DMS79 treated with DMSO at 0.1 percent for 48 hours (cell line): ENCODE data around the gene OR51A7.
"Not testable (repeated sequence)": the region's sequence is repeated elsewhere in the genome, so short reads cannot be mapped to it uniquely, and the experiment has no call there.

Experiments
- DNase-seq: peaks from one replicate; lab custom pipeline; 2025; lab: John Stamatoyannopoulos, UW

Gene OR51A7, protein sequence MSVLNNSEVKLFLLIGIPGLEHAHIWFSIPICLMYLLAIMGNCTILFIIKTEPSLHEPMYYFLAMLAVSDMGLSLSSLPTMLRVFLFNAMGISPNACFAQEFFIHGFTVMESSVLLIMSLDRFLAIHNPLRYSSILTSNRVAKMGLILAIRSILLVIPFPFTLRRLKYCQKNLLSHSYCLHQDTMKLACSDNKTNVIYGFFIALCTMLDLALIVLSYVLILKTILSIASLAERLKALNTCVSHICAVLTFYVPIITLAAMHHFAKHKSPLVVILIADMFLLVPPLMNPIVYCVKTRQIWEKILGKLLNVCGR

DNA sequence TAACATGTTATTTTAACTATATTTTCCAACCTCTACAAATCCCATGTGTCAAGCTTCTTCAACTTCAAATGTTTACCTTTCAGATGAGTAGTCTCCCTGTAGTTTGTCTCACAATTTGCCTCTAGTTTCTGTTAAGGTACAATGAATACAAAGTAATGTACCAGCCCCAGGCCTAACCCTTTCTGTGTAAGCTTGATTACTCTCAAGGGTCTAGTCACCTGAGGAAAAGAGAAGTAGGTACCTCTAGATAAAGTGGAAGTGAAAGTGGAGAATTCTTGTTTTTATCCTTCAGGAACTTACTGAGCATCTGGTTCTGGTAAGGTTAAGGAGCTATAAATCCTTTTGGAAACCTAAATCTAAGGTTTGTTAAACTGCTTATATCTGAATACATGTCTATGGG lies at the start of gene OR51A7:
Gene OR51A7, plus strand, starts transcription at position 300 of the 400 bp plus-strand sequence. CDS start 3,587 bp downstream, outside the sequence.
- peak; percentile 42 for DNase-seq

DNA sequence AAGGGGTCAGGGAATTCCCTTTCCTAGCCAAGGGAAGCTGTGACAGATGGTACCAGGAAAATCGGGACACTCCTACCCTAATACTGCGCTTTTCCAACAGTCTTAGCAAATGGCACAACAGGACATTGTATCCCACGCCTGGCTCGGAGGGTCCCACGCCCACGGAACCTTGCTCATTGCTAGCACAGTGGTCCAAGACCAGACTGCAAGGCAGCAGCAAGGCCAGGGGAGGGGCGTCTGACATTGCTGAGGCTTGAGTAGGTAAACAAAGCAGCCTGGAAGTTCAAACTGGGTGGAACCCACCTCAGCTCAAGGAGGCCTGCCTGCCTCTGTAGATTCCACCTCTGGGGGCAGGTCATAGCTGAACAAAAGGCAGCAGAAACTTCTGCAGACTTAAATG lies 49.3 kb upstream of the OR51A7 start:
- DNase-seq: not testable (repeated sequence)

DNA sequence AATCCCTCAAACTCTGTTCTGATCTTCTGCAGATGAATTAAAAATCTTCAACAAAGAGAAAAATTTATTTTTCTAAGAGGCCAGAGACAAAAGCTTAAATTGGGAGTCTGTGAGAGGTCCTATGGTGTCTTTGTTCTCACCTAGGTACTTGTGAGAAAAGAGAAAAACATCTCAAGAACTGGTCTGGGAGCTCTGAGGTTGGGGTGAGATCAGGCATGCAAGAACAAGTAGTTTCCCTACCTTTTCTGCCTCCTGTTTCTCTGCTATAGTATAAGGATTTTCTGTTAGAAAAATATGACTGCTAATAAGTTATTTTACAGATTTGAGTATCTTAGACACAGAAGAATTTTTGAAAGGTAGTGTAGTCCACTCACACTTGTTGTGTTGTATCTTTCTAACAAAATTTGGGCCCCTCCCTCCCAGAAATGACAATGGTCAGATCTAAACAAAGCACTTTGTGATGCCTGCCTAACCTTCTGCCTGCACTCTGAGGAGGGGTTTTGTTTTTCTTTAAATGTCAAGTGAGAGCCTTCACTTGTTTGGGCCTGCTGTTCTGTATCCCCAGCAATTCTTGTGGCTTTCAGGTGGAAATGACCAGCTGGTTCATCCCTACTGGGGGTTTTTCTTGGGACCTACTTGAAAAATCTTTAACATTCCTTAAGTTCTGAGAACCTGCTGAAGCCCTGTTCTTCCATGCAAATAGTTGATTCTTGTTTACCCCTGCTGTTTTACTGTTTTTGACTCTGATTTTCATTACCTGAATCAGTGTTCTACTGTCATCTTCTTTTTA lies 40.9 kb upstream of the OR51A7 start:
- DNase-seq: peak; percentile 50

DNA sequence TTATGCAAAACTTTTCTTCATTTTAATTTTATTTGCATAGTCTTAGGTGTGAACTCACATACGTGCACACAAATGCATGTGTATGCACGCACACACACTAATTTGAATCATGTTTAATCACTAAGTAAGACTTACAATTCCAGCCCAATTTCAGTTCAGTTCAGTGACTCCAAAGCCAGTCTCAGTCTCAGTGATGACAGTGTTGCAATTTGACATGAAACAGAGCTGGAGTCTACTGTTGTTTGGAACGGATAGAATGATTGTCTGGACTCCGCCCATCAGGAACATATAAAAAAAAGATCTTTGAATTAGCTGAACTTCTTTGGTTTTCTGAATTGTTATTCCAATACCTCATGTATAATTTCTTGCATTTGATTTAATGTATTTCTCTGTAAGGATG lies 39.7 kb upstream of the OR51A7 start:
- no peak for DNase-seq

DNA sequence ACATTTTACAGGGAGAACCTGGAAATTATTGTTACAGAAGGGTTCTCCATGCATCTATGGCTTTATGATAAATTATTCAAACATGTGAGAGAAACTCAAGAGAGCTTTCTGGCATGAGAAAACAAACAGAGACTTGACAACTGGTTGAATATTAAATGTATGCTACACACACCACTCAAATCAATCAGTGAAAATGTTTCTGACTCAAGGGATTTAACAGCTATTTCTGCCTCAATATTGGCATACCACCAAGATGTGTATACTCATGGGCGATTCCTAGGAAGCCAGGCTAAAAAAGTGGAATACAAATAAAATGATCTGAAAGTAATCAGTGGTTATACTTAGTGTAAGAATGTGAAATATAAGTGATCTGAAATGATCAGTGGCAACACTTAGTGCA lies 37.7 kb upstream of the OR51A7 start:
- peak; percentile 79 for DNase-seq

DNA sequence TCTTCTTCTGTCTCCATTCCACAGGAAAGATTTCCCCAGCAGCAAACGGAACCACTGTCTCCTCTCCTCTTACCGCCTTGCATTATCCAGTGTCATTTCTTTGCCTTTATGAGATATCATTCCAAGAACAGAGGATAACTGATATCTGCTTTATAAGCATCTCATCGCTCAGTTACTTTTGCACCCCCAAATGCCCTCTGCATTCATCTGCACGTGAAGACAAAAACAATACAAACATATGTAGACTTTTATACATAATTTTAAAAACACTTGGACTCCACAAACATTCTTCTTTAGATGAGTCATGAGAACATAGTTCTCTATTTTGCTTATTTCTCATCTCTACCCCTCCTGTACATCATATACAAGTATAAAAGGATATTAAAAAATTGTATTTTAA lies 22.4 kb upstream of the OR51A7 start:
- DNase-seq: no peak

DNA sequence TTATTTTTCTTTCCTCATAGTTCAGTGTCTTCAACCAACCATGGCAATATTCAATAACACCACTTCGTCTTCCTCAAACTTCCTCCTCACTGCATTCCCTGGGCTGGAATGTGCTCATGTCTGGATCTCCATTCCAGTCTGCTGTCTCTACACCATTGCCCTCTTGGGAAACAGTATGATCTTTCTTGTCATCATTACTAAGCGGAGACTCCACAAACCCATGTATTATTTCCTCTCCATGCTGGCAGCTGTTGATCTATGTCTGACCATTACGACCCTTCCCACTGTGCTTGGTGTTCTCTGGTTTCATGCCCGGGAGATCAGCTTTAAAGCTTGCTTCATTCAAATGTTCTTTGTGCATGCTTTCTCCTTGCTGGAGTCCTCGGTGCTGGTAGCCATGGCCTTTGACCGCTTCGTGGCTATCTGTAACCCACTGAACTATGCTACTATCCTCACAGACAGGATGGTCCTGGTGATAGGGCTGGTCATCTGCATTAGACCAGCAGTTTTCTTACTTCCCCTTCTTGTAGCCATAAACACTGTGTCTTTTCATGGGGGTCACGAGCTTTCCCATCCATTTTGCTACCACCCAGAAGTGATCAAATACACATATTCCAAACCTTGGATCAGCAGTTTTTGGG lies 21.6 kb upstream of the OR51A7 start, which contains the start of gene OR51T1:
Gene OR51T1, plus strand, starts transcription at position 41 of the 641 bp plus-strand sequence. Its CDS starts 0 bp downstream, at position 41.
- no peak for DNase-seq

DNA sequence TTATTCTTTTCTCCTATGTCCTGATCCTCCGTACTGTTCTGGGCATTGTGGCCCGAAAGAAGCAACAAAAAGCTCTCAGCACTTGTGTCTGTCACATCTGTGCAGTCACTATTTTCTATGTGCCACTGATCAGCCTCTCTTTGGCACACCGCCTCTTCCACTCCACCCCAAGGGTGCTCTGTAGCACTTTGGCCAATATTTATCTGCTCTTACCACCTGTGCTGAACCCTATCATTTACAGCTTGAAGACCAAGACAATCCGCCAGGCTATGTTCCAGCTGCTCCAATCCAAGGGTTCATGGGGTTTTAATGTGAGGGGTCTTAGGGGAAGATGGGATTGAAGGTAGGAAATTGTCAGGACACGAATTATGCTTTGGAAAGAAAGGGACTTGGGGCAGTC lies 21.0 kb upstream of the OR51A7 start:
- no peak for DNase-seq

DNA sequence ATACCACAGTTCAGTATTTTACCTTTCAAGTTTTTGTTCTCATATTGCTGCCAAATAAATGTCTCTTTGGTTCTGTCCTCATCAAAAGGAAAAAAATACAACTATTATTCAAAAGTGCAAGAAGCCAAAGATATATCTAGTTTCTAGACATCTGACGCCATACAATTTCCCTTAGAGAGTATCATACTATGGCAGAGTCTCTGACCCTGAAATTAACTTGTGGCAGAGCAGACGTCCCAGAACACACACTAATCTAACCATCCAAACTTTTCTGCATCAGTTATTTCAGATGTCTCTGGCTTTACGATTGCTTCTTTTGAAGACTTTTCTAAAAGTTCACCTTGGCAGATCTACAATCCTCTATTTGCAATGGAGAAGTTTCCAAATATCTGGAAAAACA lies 19.2 kb upstream of the OR51A7 start:
- DNase-seq: no peak

DNA sequence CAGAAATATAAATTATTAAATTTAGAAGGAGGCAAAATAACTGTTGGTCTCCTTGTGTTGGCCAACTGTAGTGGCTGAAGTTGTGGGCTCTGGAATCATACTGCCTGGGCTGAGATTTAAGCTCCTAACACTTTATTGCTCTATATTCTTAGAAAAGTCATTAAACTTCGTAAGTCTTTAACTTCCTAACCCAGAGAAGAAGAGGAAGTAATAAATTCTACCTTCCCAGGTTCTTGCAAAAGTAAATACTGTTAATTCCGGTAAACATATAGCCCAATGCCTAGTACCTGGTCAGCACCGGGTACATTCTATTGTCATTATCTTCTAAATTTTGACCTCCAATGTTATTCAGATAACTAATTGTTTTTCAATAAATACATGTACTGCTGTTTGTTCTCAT lies 17.4 kb upstream of the OR51A7 start:
- DNase-seq: no peak

DNA sequence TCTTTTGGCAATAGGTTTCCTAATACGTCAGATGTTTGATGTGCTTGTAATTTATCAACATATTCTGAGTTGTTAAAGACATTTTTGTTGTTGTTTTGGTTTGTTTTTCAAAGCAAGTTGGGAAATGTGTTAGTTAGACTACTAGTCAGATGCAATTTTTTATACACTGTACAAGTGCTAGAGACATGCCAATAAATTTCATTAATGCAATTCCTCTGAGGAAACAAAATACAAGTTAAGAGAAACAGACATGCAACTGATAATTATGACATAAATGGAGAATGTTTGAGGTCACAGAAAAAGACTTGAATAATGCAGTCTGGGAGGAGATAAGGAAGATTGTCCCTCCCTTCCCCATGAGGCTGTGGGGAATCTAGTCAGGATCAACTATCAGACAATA lies 16.0 kb upstream of the OR51A7 start:
- no peak for DNase-seq

DNA sequence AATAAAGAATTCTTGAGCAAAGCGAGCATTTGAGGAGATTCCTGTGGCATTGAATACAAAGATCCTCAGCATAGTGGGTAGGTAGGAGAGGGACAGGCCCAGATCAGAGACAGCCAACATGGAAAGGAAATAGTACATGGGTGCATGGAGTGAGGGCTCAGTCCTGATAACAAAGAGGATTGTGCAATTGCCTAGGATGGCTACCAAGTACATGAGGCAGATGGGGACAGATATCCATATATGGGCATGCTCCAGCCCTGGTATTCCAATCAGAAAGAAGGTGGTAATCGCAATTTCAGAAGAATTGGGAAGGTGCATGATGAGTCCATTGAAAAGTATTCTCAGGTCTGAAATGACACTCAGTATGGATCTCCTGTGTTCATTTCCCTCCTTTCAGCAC lies 13.3 kb upstream of the OR51A7 start:
- no peak for DNase-seq

DNA sequence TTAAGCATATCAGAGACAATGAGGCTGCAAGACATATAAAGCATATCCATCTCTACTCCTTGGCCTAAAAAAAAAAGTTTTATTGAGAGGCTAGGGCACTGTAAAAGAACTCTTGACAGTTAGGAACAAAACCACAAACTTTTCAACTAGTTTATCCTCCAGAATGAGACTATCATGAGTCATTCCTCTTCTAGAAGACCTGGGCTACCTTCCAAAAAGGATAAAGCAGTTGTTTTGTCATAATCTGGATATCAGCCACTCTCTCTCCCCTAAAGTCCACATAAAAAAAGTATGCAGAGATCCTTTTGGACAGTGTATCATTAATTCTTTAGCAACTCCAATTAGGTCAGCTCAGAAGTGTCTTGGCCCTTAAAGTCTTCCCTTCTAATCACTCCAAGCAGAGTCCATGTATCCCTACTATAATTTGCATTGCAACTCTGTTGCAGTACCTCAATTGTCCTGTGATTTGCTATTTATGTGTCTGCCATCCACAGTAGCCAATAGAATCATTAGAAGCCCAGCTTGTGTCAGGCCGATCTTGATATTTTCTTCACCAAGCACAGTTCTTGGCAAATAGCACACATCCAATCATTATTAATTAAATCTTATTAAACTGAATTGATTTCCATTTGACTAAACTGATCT lies 11.5 kb upstream of the OR51A7 start:
- DNase-seq: no peak

DNA sequence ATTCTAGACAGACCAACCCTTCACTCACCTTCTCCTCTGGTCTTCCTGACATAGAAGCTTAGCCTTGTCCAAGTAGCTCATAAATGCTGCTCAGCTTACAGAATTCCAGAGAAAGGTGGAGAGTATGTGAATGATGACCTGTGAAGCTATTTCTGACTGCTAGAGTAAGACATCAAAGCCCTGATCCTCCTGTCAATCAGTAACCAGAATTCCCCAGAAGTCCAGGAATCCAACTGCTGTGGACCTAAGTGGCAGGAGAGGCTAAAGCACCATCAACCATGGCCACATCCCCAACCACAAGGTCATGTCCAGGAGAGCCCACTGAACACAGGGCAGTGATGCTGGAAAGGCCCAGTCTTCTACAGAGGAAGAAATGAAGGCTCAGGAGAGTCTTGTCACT lies 13.0 kb downstream of the OR51A7 start:
- no peak for DNase-seq

DNA sequence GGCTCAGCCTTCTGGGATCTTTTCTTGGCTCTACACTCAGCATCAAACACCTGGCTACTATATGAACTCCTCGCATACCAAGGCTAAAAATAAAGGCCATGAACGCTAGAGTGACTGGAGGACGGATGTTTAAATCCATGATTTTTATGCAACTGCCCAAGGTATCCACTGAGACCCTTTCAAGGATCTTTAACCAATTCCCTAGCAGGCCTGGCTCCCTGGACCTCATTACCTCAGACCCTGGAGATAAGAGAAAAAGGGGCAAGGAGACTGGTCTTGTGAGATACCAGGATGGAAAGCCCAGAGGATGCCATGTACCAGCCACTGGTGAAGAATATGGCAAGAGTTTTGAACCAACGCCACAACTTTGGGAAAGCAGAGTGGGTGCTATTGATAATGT lies 15.7 kb downstream of the OR51A7 start, which contains the start of gene OR51G2:
Gene OR51G2, minus strand, starts transcription at position 101 of the 400 bp plus-strand sequence. CDS start 3,687 bp downstream, outside the sequence.
- no peak for DNase-seq

DNA sequence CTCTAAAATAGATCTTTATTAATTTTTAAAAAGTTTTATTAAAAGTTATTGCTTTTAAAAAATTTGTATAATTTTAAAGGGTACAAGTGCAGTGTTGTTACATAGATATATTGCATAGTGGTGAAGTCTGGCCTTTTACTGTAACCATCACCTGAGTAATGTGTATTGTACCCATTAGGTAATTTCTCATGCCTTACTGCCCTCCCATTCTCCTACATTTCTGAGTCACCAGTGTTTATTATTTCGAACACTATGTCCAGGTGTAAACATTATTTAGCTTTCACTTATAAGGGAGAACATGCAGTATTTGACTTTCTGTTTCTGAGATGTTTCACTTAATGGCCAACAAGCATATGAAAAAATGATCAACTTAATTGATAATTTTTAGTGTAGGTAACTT lies 18.2 kb downstream of the OR51A7 start:
- no peak for DNase-seq

DNA sequence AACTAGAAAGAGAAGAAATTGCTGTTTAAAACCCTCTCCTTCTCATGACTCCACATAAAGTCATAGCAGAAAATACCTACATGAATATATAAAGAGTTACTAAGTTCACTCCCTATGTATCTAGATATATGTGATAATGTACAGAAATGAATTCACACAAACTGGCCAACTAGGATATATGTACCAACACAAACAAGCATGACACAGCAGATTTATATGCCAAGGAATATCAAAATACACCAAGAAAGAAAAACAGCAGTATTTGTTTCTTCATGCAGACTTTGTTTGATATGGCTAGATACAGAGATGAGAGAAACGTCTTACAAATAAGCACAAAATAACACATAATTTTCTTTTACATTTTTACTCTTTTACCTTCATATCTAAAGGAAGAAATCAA lies 18.7 kb downstream of the OR51A7 start:
- no peak for DNase-seq

DNA sequence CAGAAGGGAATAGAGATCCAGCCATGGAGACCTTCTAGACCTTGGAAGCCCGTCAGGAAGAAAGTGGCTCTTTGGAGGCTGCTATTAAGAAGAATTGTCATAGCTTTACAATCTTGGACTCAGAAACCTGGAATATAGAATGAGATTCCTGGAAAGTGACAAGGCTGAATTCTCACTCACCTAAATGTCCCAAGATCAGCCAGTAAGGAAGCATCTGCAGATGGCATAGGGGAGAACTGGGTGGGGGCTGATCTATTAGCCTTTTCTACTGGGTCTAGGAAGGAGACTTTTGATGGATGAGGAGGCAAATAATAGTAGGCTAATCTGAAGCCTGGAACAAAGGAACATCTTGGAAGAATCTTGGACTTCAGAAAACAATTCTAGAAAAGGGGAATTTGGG lies 20.7 kb downstream of the OR51A7 start, which contains the start of gene OR51G1:
Gene OR51G1, minus strand, starts transcription at position 101 of the 400 bp plus-strand sequence. Its CDS starts 0 bp downstream, at position 101.
- DNase-seq: no peak

DNA sequence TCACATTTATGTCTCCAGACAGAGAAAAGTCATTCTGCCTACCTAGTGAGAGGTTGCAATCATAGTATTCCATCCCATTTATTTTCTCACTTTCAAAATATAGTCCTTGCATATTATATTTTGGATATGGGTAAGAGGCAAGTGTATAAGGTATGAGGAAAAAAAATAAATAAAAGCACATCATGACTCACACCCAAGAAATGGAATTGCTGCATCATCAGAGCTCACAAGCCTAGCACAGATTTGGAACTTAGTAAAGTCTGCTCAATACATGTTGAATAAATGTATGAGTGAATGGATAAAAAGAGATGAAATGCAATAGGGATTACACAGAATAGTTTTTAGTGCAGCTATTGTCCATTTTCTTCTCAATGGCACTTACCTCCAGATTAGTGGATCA lies 23.0 kb downstream of the OR51A7 start:
- DNase-seq: no peak

DNA sequence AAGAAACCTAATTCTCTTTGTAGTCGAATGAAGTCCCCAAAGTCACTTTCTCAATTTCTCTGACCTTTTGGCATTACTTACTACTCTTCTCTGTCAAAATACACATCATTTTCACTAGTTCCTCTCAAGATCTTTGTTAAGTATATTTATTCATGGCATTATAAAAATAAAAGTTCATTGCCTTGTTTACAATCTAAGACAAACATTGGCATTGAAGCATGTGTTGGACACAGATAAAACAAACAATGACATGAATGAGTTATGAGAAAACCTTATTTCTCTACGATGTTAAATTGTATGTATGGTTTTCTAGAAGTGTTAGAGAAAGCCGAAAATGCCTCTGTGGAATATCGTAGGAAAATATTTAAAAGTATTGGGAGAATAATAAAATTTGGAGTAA lies 29.2 kb downstream of the OR51A7 start:
- DNase-seq: no peak

DNA sequence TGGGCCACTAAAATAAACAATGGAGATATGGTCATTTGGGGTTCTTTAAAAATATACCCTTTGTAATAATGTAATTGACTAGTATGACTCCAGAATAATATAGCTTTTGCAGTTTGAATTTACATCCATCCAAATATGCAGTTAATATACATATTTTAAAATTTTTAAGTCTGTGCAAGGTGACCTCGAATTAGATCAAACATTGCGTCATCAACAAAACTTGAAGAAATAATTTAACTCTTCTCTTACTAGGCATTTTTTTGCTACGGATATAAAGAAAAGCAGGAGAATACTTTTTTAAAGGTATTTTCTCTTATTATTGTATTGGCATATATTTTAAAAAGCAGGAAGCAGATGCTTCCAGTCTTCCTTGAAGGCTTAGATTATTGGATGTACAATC lies 33.2 kb downstream of the OR51A7 start:
- DNase-seq: no peak

DNA sequence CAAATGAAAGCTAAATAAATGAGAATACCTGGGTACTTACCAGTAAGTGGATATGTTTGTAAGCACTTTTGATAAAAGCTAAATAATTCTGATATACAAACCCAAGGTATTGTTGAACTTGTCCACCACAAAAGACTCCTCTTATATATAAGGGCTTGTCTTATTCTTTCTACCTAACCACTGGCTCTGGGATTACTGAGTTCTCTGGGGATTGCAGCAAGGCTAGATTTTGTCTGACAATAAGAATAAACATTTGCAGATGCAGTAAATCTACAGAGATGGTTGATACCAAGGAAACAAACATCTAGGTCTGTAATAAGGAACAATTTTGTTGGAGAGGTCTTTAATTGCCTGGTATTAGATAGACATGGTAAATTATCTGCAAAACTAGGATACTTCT lies 43.9 kb downstream of the OR51A7 start, which contains the start of gene OR51A4:
Gene OR51A4, minus strand, starts transcription at position 101 of the 400 bp plus-strand sequence. CDS start 505 bp downstream, outside the sequence.
- DNase-seq: no peak
